Gastroesophageal sphincter (tissue), 3 donors: ENCODE measurements around the gene RIC1.

Experiments
- CTCF ChIP-seq, 4 experiments: fragments of 200-600 bp in 2 of 4; fragments of 450-650 bp in 2 of 4; sonication (generic) in 1 of 4; IDR thresholded peaks; one replicate each; pipeline ENCODE4 v1.5.1; 2017 to 2019; ENCODE audit warnings: antibody characterized with exemption in 4 of 4, mild to moderate bottlenecking in 2 of 4, moderate library complexity in 2 of 4
- POLR2A ChIP-seq, 2 donors: fragments of 450-650 bp; IDR thresholded peaks; one replicate each; pipeline ENCODE4 v1.6.1; 2017; ENCODE audit warnings: antibody characterized with exemption in 2 of 2, mild to moderate bottlenecking in 2 of 2, moderate library complexity in 1 of 2
- POLR2AphosphoS5 ChIP-seq: sonication (generic); formaldehyde crosslinking; IDR thresholded peaks from one replicate; pipeline ENCODE4 v1.6.1; 2017; ENCODE audit warnings: antibody characterized with exemption

GRCh38 chr9:5609226-5609596, 19.7 kb upstream of the RIC1 start:
- TF ChIP-seq POLR2AphosphoS5, result no peak
- TF ChIP-seq CTCF (IDR thresholded peaks at IDR 0.05), result no peak
- no peak for TF ChIP-seq POLR2A (IDR thresholded peaks at IDR 0.05)
